Measurements from ENCODE around the gene USF1.
A peak's percentile ranks its signal among the peaks of the same experiment; 100 is the strongest.
"Not testable (repeated sequence)": the region's sequence is repeated elsewhere in the genome, so short reads cannot be mapped to it uniquely, and the experiment has no call there.

Gene USF1

GRCh38 chr1:161046605-161047228 lies 940 bp upstream of the USF1 start:
- no peak for DNase-seq

GRCh38 chr1:161044908-161045735 lies 655 bp downstream of the USF1 start:
- peak; percentile 43 for DNase-seq

- no peak for DNase-seq
Observed at GRCh38 chr1:161044535-161044907, 1.3 kb downstream of the USF1 start.

- DNase-seq = no peak
Observed at GRCh38 chr1:161039546-161039945, 6.2 kb downstream of the USF1 start.

- no peak for DNase-seq
Observed at GRCh38 chr1:161039154-161039545, 6.6 kb downstream of the USF1 start.

- peak; percentile 80 for DNase-seq
Observed at GRCh38 chr1:161038523-161039153, 7.1 kb downstream of the USF1 start, which contains the start of gene TSTD1. Gene TSTD1, minus strand, starts transcription at chr1:161038964. Its CDS starts 75 bp downstream, at chr1:161038889.

- DNase-seq = no peak
Observed at GRCh38 chr1:161037661-161038522, 7.9 kb downstream of the USF1 start.

GRCh38 chr1:161033751-161034150 lies 12.0 kb downstream of the USF1 start:
- no peak for DNase-seq

- DNase-seq = no peak
Observed at GRCh38 chr1:161032409-161032808, 13.4 kb downstream of the USF1 start.

- no peak for DNase-seq
Observed at GRCh38 chr1:161031874-161032273, 13.9 kb downstream of the USF1 start.

- not testable (repeated sequence) for DNase-seq
Observed at GRCh38 chr1:161029466-161029865, 16.3 kb downstream of the USF1 start.

- not testable (repeated sequence) for DNase-seq
Observed at GRCh38 chr1:161026954-161027353, 18.8 kb downstream of the USF1 start.

- not testable (repeated sequence) for DNase-seq
Observed at GRCh38 chr1:161022432-161022831, 23.3 kb downstream of the USF1 start.

- no peak for DNase-seq
Observed at GRCh38 chr1:161021970-161022353, 23.8 kb downstream of the USF1 start.

- DNase-seq = peak; percentile 97
Observed at GRCh38 chr1:161021165-161021969, 24.4 kb downstream of the USF1 start.

GRCh38 chr1:161020509-161021164 lies 25.1 kb downstream of the USF1 start, which contains the start of gene F11R:
Gene F11R, minus strand, starts transcription at chr1:161021152. Its CDS starts 79 bp downstream, at chr1:161021073.
- DNase-seq = peak; percentile 61

- DNase-seq = no peak
Observed at GRCh38 chr1:161019751-161020495, 25.9 kb downstream of the USF1 start.

GRCh38 chr1:161019111-161019660 lies 26.6 kb downstream of the USF1 start:
- DNase-seq = not testable (repeated sequence)

GRCh38 chr1:161018631-161018930 lies 27.2 kb downstream of the USF1 start:
- DNase-seq = no peak

All from NCI-H510A (cell line).